GM21528 (cell line): ENCODE data around the gene ZNF467.

Experiments
- ATAC-seq: cut with Tn5 transposase; IDR thresholded peaks from one replicate; pipeline ENCODE4 v1.9.1; 2021; ENCODE audit warnings: mild to moderate bottlenecking, moderate library complexity; ENCODE audit not compliant: unreplicated experiment, low FRiP score

Gene ZNF467

GRCh38 chr7:149773446-149774236, at the start of gene ZNF467:
TSS of gene ZNF467 (minus strand) at chr7:149773588. CDS start at chr7:149771032, 2,556 bp downstream.
- ATAC-seq = no peak

GRCh38 chr7:149822353-149822943, 49.1 kb upstream of the ZNF467 start:
- ATAC-seq = no peak

GRCh38 chr7:149821191-149822148, 48.1 kb upstream of the ZNF467 start:
- ATAC-seq = no peak

- no peak for ATAC-seq
These were observed 47.3 kb upstream of the ZNF467 start for GRCh38 chr7:149820622-149821190.

GRCh38 chr7:149819961-149820340, 46.6 kb upstream of the ZNF467 start:
- ATAC-seq = no peak

- ATAC-seq = no peak
These were observed 46.0 kb upstream of the ZNF467 start for GRCh38 chr7:149819141-149819960.

GRCh38 chr7:149818536-149818840, 45.1 kb upstream of the ZNF467 start:
- ATAC-seq = no peak

GRCh38 chr7:149817836-149818535, 44.6 kb upstream of the ZNF467 start:
- no peak for ATAC-seq

GRCh38 chr7:149817301-149817771, 43.9 kb upstream of the ZNF467 start:
- ATAC-seq = no peak

- no peak for ATAC-seq
These were observed 43.4 kb upstream of the ZNF467 start for GRCh38 chr7:149816794-149817193.

- ATAC-seq = no peak
These were observed 42.9 kb upstream of the ZNF467 start for GRCh38 chr7:149816267-149816751.

GRCh38 chr7:149815661-149816266, 42.4 kb upstream of the ZNF467 start:
- no peak for ATAC-seq

GRCh38 chr7:149815121-149815520, 41.7 kb upstream of the ZNF467 start:
- ATAC-seq = no peak

GRCh38 chr7:149814494-149814893, 41.1 kb upstream of the ZNF467 start:
- no peak for ATAC-seq

GRCh38 chr7:149813254-149814035, 40.1 kb upstream of the ZNF467 start:
- no peak for ATAC-seq

- ATAC-seq = no peak
These were observed 38.6 kb upstream of the ZNF467 start for GRCh38 chr7:149811831-149812490.

GRCh38 chr7:149811221-149811620, 37.8 kb upstream of the ZNF467 start:
- no peak for ATAC-seq
